IPS DF 19.7 (cell line): ENCODE measurements around the gene LETM1.

Experiments used
- DNase-seq: peaks from one replicate; pipeline ENCODE4 v3.0.0-alpha.2; 2013; ENCODE audit warnings: low read depth, low spot score

The LETM1 gene

DNA sequence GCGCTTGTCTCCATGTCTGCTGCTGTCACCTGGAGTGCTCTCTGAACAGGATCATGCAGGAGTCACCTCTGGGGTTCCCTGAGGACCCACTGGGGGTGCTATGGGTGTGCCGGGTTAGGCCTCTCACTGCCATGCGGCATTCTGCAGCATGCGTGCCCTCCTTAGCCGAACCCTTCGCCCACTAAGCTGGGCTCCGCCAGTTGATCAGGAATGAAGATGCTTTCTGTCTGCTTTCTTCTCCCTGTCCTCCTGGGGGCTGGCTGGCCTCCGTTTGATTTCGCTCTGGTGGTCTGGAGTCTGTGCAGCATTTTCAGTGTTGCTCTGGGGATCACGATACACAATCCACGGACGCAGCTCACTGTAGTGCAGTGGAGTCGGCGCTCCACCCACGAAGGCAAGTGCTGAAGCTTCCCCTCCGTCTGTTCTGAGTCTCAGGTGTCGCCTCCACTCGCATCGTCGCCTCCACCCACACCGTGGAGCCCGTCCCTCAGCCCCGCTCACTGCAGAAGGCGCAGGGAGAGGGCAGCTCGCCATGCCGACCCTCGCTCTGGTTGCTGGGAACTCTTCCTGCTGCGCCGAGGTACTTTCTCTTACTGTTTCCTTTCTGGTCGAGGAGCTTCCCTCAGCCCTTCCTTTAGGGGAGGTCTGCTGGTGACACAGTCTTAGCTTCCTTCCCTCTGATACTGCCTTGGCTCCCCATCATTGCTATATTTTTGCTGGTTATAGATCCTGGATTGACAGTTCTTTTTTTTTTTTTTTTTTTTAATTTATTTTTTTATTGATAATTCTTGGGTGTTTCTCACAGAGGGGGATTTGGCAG, 29.2 kb downstream of the LETM1 start:
- DNase-seq = no peak

DNA sequence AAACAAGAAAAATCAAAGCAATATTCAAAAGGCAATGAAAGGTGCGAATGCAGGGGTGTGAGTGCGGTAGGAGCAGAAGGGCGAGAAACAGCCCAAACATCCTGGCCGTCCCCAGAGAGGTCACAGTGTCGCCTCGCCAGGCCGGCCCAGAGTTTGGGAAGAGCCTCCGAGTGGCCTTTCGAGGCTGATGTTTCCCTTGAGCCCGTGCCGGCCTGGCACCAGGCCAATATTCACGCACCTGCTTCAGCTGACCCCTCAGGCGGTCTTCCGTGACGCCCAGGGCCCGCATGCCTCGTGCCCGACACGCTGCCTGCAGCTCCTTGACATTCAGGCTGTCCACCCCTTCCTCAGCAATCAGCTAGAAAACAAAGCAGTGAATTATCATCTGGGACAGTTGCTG, 30.6 kb downstream of the LETM1 start:
- no peak for DNase-seq

DNA sequence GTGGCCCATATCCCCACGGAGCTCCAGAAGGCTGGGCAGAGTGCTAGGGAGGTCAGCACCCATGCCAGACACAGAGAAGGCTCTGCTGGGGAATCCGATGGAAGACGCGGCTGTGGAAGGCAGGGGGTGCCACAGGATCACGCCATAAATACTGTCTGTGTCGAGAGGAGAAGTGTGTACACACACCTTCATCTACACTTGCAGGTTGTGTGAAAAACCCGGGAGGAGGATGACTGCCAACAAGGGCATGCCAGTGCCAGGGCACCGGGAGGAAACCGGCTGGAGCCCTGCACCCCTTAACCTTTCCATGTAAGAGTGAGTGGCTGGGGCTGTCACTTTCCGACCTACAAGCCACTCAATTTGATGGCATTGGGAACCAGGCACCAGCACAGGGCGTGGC, 31.2 kb downstream of the LETM1 start:
- no peak for DNase-seq

DNA sequence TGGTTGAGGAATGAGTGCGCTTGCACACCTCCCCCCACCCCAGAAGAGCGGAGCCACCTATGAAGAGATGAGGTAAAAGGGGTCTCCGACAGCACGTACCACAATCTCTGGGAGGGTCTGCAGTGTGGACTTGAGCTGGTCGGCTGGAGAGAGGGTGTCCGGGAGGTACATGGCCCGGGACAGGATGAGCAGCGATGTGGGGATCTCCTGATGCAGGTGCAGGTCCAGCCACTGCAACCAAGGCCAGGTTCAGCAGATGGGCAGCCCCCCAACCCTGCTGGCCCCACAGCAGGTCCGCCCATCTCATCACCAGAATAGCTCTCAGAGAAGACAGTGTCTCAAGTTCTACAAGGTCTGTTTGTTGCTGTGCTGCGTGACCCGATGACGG, 32.4 kb downstream of the LETM1 start:
- DNase-seq = no peak

DNA sequence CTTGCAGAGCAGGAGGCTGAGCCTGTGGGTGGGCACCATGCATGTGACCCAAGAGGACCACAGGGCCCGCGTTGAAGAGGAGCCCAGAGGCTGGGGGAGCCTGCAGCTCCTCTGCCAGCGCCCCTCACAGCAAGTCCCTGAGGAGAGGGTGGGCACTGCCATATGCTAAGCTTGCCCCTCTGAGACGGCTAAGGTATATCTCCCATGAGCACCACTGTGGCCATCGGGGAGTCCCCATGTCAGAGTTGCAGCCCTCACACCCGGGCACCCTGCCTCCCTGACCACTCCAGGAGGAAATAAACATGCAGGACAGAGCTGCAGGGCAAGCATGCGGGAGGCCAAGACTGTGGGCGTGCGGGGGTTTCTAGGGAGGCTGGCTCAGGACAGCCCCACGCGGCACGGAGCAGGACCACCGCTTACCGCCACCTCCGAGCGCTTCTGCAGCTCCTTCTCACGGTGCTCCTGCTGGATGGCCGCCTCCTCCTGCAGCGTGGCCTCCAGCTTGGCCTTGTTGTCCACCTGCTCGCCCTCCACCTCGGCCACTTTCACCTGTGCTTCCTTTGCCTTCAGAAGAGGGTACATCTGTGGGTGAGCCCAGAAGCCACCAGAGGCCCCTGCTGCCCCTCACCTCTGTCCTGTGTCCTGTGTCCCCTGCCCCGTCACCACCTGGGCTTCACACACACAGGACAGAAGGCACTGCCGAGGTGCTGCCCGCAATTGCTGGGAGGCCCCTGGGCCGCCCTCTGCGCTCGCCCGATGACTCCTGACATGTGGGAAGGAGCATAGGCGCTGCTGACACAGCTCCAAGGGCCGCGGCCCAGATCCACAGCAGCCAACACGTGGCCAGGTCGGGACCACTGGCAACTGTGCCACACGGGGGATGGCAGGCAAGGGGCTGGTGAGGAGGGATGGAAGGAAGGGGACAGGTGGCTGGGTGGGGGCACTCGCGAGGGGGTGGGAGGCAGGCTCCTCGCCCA, 33.1 kb downstream of the LETM1 start:
- no peak for DNase-seq

DNA sequence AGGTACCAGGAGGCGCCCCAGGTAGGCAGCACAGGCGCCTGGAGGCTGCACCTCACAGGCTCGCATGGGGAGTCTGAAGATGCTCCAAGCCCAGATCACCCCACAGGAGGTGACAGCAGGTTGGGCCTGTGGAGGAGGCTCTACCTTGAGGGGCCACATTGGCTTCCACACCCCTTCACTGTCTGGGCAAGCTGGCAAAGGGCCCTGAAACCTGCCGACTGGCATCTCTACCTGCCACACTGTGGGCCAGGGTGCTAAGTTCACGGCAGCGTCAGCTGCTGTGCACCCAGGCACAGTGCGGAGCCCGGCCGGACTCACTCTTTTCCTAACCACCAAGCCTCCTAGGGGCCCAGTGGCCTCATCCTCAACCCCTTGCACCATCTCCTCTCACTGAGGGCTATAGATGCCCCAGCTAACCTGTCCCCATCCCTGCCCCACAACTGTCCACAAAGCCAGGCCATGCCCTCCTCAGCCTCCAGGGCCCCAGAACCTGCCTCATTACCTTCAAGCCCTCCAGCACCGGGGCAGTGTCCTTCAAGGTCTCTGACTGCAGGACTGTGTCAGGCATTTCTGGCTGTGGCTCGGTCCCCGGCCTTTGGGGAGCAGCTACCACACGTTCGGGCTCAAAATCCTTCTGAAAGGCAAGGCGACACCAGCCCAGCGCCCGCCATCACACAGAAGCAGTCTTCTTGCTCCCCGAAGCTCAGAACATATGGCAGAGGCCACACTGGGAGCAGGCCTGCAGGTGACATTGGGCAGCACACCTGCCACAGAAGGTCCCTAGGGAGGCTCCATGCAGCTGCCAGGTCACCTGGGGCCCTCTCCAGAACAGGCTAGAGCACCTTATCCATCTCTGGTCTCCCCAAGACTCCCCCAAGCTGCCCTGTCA, 34.0 kb downstream of the LETM1 start:
- no peak for DNase-seq

DNA sequence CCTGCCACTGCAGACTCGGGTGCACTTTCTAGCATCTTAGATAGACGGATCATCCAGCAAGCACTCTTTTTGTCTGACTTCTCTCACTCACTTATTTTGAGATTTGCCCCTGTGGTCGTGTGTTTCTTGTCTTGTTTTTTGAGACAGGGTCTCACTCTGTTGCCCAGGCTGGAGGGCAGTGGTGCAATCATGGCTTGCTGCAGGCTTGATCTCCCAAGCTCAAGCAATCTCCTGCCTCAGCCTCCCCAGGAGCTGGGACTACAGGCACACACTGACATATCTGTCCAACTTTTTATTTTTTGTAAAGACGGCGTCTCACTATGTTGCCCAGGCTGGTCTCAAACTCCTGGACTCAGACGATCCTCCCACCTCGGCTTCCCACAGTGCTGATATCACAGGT, 36.1 kb downstream of the LETM1 start:
- DNase-seq = no peak

DNA sequence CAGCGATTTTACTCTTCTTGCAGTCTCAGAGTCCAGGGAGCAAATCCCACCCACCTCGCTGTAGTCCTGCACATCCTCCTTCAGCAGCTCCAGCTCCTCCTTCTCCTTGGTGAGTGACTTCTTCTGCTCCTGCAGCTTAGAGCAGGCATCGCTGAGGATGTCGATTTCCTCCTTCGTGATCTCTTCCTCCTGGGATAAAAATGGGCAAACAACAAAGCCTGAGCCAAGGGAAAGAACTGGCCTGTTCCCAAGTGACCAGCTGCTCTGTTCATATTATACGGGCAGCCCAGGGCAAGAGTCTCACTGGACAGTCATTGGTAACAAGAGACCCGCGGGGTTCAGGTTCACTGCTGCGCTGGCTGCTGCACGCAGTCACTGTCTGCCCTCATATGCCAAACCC, 36.7 kb downstream of the LETM1 start:
- no peak for DNase-seq

DNA sequence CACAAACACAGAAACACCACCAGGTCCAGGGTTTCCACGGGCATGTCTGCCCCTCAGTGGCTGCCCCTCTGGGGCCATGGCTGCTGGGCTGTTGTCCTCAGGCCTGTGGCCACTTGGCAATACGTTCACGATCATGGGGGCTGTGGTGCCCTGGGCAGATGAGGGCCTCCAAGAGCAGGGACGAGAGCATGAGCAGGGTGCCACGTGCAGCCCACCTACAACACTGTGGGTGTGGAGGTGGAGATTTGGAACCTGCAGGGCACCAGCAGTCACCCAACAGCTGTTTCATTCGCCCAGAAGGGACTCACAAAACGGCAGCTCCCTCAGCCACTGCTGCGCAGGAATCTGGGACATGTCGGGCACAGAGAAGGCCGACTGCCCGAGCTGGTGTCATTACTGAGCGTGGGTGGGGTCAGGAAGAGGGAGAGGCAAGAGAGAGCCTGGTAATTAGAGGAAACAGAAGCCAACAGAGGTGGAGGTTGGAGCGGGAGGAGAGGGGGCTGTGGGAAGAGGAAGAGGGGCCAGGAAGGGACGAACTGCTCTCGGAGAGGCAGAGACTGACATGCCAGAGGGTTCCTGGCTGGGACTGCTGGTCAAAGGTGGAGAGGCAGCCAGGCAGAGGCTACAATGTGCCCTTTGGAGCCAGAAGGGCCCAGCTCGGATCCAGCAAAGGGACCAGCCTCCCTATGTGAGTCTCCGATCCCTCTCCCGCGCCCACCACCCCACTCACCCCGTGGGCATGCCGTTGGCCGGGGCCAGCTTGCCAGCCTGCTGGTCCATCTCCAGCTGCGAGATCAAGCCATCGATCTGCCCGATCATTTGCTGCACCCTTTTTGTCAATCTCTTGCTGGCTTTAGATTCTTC, 39.7 kb downstream of the LETM1 start:
- DNase-seq = no peak

DNA sequence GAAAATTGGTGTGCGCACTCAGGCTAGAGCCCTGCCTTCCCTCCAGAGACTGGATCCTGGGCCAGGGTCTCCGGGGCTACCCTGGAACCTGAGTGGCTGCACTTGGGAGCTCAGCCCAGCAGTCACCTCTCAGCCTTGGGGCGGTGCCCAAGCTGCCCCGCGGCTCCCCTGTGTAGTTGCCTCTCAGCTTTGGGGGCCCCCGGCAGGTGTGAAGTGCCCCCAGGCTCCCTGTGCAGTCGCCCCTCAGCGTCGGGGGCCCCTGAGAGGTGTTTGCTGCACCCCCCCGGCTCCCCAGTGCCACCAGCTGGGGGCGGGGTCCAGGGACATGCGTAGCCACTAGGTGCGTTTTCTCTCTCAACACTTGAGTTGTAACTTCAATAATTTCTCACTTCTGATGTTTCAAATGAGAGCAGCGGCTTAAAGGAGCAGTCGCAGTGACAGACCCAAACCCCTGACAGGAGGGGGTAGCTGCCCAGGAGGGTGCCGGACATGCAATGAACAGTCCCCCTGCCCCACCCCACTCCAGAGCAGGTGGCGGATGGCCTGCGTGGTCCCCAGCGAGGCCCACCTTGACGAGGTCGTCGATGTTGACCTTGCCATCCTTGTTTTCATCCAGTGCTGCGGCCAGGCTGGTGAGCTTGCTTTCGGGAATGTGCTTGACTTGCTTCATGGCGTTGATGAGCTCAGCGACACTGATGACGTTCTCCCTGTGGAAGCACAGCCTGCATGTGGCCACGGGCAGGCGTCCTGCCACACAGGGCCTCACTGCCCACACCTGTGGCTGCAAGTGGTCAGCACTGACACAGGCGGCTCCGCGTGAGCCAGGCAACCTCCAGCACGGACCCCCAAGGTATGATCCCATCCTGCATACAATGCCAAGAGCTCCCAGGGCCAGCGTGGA, 40.6 kb downstream of the LETM1 start:
- no peak for DNase-seq

DNA sequence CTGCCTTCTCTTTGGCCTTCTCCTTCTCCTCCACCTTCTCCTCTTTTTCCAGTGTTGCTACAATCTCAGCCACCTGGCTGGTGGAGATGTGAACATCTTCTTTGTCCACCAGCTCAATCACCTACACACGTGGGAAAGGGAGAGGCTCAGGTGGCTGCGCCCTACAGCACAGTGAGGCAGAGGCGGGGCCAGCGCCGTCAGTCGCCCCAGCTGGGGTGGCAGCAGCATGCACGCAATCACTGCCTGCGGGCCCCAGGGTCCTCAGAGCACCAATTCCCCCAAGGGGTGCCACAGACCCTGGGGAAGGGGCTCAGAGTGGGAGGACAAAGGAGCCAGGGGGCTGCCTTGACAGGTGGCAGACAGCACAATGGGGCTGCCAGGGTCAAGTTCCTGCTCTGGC, 41.5 kb downstream of the LETM1 start:
- DNase-seq = no peak

DNA sequence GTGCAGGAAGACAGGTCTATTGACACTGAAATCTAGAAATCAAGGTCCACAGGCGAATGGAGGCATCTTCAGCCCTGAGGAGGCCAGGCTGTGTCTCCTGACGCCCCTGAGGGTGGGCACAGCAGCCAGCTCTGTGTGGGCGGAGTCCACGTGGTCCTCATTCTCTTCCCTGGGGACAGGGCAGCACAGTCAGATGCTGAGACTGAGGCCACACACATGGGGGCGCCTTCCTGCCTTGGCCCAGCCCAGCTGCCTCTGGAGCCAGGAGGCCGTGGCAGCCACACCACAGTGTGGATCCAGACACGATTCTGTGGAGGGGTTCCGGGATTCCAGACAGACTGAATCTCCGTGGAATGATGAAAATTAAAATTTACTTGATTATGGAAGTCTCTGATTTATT, 42.0 kb downstream of the LETM1 start:
- DNase-seq = no peak

DNA sequence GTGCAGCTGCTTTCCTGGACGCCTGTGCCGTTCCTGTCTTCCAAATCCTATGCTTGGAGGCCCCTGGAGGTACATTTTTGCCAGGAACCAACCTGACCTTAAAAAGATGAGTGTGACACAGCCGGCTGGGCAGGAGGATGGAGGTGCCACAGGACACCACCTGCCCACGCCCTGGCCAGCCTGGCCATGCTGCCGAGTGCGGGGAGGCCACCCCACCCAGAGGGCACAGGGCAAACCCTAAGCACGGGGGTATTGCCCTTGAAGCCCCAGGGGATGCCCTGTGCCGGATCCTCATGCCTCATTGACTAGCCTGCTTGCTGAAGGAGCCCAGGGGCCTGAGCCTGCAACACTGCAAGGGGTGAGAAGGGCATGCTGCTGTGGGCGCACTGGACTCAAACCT, 42.7 kb downstream of the LETM1 start:
- DNase-seq = no peak

DNA sequence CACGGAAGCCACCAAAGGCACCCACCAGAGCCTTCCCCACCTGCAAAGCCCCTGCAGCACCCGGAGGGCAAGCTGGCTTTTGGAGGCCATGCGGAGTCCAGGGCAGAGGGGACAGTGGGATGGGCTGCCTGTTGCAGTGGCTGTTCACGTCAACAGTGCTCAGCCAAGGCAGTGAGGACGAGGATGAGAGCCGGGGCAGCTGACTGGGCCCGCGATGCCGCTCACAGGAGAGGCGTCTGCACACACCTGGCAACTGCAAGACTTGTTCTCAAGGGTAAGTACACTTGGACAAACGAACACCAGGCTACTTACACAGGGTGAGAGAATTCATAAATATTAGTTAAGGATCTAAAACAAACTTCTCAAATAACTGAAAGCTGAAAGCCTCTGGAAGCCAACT, 43.2 kb downstream of the LETM1 start:
- DNase-seq = no peak

DNA sequence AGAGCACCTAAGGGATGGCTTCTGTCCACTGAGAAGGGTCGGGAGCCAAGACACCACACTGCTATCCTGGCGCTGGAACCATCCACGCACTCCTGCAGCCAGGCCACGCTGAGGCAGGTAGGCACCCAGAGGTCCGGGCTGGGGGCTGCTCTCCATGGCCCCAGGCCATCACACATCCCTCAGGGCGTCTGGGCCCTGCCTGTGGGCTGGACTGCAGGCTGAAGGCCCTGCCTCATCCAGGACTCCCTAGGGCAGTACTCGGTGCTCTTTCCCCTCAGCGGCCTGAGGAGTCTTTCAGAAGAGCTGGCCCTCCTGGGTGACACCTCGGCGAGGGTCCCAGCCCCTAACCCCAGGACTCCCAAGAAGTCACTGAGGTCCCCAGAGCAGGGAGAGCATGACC, 45.2 kb downstream of the LETM1 start:
- DNase-seq = no peak

DNA sequence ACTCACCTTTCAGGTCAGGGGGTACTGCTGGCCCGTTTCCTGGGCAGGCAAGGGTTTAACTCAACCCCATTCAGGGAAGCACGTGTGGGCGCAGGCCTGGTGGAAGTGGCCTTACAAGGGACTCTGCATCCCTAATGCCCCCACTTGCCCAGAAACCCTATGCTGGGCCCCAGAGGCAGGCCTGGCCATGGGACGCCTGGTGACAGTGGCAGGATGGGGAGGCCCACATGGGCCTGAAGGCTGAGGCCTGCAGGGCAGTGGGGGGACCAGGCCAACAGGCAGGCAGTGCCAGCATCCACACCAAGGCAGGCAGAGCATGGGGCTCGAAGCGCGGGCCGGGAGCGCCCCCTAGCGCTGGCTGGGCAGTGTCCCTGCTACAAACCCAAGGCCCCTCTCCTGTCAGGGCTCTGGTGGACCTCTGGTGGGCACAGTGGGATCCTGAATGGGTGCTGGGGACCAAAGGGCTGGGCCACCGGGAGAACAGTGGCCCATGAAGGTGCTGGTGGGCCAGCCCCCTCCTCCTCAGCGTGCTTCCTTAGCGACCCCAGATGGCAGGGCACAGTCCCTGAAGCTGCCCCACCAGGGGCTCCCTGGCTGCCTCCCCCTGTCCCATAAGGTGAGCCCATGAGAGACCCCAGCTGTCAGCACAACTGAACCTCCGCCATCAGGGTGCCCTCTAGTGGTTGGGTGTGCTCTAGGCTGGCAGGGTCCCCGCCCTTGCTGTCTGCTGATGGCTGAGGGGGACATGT, 46.0 kb downstream of the LETM1 start:
- peak; percentile 47 for DNase-seq

DNA sequence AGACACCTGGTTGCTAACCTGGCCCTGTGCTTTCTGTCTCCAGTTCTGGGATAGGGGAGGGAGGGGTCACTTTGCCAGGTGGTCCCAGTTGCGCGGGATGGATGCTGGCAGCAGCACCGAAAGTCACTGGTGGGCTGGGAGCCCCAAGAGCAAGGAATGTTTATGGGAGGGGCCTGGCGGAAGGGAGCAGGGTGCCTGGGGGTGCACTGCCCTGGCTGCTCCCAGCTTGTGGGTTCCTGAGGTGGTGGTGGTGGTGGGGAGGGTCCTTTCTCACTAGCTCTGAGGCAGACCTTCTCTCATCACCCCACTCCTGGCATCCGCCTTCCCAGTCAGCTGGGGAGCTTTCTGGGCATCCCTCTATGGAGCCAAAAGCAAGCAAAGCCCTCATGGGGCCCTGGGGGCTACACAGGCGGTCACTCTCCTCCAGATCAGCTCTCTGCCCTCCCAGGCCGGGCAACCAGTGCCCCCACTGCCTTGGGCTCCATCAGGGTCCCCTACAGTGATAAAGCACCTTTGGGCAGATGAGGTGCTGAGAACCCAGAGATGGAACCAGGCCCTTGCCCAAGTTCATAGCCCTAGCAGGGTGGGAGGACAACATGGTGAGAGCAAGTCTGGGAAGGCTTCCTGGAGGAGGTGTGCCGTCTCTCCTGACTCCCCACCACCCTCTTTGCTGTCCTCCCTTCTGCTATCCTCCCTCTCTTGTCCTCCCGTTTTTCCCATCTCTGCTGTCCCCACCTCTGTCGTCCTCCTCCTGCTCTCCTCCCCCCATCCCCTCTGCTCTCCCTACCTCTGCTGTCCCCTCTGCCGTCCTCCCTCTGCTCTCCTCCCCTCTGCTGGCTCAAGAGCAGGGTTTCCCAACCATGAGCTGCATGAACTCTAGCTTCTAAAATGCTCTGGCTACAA, 46.9 kb downstream of the LETM1 start:
- DNase-seq = no peak

DNA sequence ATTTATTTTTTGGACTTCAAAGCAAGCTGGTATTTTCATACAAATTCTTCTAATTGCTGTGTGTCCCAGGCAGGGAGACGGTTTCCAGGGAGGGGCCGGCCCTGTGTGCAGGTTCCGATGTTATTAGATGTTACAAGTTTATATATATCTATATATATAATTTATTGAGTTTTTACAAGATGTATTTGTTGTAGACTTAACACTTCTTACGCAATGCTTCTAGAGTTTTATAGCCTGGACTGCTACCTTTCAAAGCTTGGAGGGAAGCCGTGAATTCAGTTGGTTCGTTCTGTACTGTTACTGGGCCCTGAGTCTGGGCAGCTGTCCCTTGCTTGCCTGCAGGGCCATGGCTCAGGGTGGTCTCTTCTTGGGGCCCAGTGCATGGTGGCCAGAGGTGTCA, 47.6 kb downstream of the LETM1 start:
- DNase-seq = no peak
